ENCODE results near the gene SETBP1. TPM values are rescaled to one million over a fixed set of nuclear protein-coding genes. Genes with fewer than 3 reads are reported as not detected.

The SETBP1 gene
- total RNA-seq, 1 donor from 2014 or later: 83.3 TPM

DNA sequence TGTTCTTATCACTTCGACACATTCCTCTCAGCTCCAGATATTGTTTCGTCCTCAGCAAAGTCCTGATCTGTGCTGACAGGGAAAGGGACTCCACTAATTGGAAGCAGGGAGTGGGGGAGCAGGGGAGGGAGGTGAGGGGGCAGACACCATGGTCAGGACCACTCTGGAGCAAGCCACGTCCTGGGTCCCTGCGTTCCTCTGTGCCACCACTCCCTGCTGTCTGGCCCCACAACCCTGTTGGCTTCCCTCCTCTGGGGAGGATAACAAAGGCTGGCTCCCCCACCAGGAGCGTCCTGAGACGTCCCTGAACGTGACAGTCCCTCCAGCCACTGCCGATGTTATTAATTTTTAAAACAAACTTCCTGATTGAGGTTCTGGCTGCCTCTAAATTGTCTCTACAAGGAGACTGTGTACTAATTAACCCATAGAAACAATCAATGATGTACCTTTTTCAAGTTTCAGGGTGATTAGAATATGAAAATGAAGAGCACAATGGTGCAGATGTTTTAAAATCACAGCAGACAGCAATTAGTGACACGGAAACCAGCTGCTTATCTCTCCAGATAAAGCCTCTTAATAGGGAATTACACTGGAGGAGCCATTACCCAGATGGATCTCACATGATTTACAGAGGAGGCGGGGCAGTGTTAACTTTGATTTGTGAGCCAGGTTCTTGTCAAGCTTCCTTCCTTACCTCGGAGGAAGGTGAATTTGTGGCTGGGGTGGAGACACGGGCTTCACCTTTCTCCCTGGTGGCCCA, 257.5 kb downstream of the SETBP1 start:
- H3K27ac Mint-ChIP-seq (ENCODE audit: unreplicated experiment): peak overlapping the region; percentile 76
- H3K9me3 Mint-ChIP-seq (ENCODE audit: unreplicated experiment): peaks cover 15% of the 10 kb centered on the region
- peak overlapping the region; percentile 13 for H3K4me3 Mint-ChIP-seq (ENCODE audit: unreplicated experiment)
- TF ChIP-seq, protein P1, sequence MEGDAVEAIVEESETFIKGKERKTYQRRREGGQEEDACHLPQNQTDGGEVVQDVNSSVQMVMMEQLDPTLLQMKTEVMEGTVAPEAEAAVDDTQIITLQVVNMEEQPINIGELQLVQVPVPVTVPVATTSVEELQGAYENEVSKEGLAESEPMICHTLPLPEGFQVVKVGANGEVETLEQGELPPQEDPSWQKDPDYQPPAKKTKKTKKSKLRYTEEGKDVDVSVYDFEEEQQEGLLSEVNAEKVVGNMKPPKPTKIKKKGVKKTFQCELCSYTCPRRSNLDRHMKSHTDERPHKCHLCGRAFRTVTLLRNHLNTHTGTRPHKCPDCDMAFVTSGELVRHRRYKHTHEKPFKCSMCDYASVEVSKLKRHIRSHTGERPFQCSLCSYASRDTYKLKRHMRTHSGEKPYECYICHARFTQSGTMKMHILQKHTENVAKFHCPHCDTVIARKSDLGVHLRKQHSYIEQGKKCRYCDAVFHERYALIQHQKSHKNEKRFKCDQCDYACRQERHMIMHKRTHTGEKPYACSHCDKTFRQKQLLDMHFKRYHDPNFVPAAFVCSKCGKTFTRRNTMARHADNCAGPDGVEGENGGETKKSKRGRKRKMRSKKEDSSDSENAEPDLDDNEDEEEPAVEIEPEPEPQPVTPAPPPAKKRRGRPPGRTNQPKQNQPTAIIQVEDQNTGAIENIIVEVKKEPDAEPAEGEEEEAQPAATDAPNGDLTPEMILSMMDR (IDR thresholded peaks at IDR 0.05; ENCODE audit: partially characterized antibody, unreplicated experiment): no peak
- peak; percentile 54 for DNase-seq
- H3K36me3 Mint-ChIP-seq (ENCODE audit: unreplicated experiment): peaks cover 5% of the 10 kb centered on the region
- peaks cover 16% of the 10 kb centered on the region for H3K4me1 Mint-ChIP-seq (ENCODE audit: low read depth, unreplicated experiment)
- peaks cover 2% of the 10 kb centered on the region for H3K27me3 Mint-ChIP-seq (ENCODE audit: unreplicated experiment)

DNA sequence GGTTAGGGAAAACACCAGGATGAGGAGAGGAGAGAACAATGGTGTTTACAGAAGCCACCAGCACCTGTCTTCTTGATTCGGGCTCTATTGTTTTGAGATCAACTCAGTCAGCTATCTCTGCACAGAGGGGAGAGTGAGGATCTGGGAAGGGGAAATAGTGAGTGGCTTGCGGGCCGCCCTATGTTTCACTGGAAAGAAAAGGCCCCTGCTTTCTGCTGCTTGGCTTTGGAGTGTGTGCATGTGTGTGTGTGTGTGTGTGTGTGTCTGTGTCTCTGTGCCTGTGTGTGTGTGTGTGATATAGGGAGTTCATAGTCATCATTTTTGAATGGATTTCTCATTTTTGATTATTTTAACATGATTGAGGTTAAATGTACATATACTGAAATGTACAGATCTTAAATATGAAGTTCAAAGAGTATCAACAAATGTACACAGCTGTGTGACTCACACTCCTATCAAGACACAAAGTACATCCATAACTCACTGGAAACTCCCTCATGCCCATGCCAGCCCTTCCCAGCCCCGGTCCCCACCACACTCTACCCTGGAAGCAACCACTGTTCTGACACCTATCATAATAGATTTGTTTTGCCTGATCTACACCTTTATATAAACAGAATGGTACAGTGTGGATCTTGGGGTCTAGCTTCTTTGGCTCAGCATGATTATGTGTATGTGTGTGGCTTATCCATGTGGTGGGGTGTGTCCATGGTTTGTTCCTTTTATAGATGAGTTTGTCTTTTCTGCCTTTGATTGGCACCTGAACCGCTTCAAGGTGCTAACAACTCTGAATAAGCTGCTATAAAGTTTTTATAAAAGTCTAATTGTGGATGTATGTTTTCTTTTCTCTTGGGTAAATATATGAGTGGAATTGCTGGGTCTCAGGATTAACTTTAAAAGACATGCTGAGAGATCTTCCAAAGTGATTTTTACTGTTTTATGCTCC, 258.3 kb downstream of the SETBP1 start:
- peak overlapping the region; percentile 13 for H3K4me3 Mint-ChIP-seq (ENCODE audit: unreplicated experiment)
- H3K9me3 Mint-ChIP-seq (ENCODE audit: unreplicated experiment): peaks cover 15% of the 10 kb centered on the region
- TF ChIP-seq, protein P1 (IDR thresholded peaks at IDR 0.05; ENCODE audit: partially characterized antibody, unreplicated experiment): no peak
- peaks cover 2% of the 10 kb centered on the region for H3K27me3 Mint-ChIP-seq (ENCODE audit: unreplicated experiment)
- peaks cover 19% of the 10 kb centered on the region for H3K4me1 Mint-ChIP-seq (ENCODE audit: low read depth, unreplicated experiment)
- peaks cover 5% of the 10 kb centered on the region for H3K36me3 Mint-ChIP-seq (ENCODE audit: unreplicated experiment)
- no peak for DNase-seq
- peak overlapping the region; percentile 76 for H3K27ac Mint-ChIP-seq (ENCODE audit: unreplicated experiment)

DNA sequence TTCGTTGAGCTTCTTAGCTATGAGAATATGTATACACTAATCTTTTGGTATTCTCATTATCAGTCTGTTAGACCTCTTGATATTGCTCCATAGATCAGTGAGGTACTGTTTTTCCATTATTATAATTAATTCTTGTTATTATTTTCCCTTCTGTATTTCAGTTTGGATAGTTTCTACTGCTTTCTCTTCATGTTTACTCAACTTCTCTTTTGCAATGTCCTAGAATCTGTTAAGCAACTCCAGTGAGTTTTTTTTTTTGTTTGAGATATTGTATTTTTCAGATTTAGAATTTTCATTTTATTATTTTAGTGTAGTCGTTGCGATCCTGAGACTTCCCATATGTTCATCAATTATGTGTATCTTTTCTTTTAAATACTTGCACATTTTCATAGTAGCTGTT, 260.8 kb downstream of the SETBP1 start:
- Mint-ChIP-seq H3K27ac (ENCODE audit: unreplicated experiment) (no peak overlapping the region), H3K36me3 (ENCODE audit: unreplicated experiment) (no peaks in the 10 kb centered on the region), H3K27me3 (ENCODE audit: unreplicated experiment) (peaks cover 2% of the 10 kb centered on the region), H3K9me3 (ENCODE audit: unreplicated experiment) (peaks cover 13% of the 10 kb centered on the region), H3K4me1 (ENCODE audit: low read depth, unreplicated experiment) (peaks cover 19% of the 10 kb centered on the region), H3K4me3 (ENCODE audit: unreplicated experiment) (no peak overlapping the region)
- TF ChIP-seq, protein P1 (IDR thresholded peaks at IDR 0.05; ENCODE audit: partially characterized antibody, unreplicated experiment): no peak
- no peak for DNase-seq

DNA sequence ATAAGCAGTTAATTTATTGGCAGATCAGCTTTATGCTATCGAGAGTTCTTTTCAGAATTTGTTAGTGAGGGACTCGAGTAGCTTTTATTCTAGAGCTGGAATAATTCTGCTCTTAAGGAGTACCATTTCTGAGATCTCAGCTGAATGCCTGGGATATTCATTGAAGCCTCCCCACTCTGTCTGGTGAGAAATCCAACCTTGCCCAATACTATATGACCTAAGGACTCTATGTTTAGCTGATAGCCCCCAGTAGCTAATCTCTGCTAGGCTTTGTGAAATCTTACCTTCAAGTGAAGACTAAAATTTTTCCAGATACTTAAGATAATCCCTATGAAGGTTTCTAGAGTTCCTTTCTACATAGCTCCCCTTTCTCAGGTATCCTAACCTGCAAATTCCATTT, 261.4 kb downstream of the SETBP1 start:
- Mint-ChIP-seq H3K4me1 (ENCODE audit: low read depth, unreplicated experiment) (peaks cover 19% of the 10 kb centered on the region), H3K27me3 (ENCODE audit: unreplicated experiment) (peaks cover 2% of the 10 kb centered on the region), H3K9me3 (ENCODE audit: unreplicated experiment) (peaks cover 13% of the 10 kb centered on the region), H3K36me3 (ENCODE audit: unreplicated experiment) (no peaks in the 10 kb centered on the region), H3K27ac (ENCODE audit: unreplicated experiment) (no peak overlapping the region), H3K4me3 (ENCODE audit: unreplicated experiment) (no peak overlapping the region)
- TF ChIP-seq, protein P1 (IDR thresholded peaks at IDR 0.05; ENCODE audit: partially characterized antibody, unreplicated experiment): no peak
- DNase-seq: no peak

Data from glutamatergic neuron (in vitro differentiated cells).